Cardiac fibroblast (primary cell): ENCODE results near the gene PHIP.

Experiments used
- DNase-seq, 2 donors: peaks; one replicate each; pipeline versions ENCODE4 v3.0.0 to v3.0.0-alpha.2; 2010; ENCODE audit warnings: low read depth in 2 of 2
- H3K4me3 ChIP-seq, 2 donors: replicated peaks in 1 of 2; 1 replicate in 1 of 2; 2 replicates in 1 of 2; pipeline ENCODE4 v1.5.1; 2011; ENCODE audit warnings: low read depth in 2 of 2, low read length in 2 of 2, mild to moderate bottlenecking in 2 of 2, moderate library complexity in 1 of 2
- CTCF ChIP-seq: IDR thresholded peaks from one replicate; pipeline ENCODE4 v1.5.1; 2011; ENCODE audit warnings: low read depth, mild to moderate bottlenecking, low read length, inconsistent platforms

PHIP gene

GRCh38 chr6:78953798-78954197, 124.3 kb downstream of the PHIP start:
- DNase-seq = no peak
- H3K4me3 ChIP-seq = no peak overlapping the region
- no peak for TF ChIP-seq CTCF

- TF ChIP-seq CTCF = no peak
- DNase-seq = no peak
- no peak overlapping the region for H3K4me3 ChIP-seq
These were observed 125.7 kb downstream of the PHIP start for GRCh38 chr6:78952362-78952761.

GRCh38 chr6:78948785-78949184, 129.3 kb downstream of the PHIP start:
- TF ChIP-seq CTCF = no peak
- DNase-seq = no peak

GRCh38 chr6:78947962-78948361, 130.1 kb downstream of the PHIP start:
- no peak for TF ChIP-seq CTCF
- peak; percentile 26 to 67 for DNase-seq
- H3K4me3 ChIP-seq = no peak overlapping the region

More at GRCh38 chr6:78948785-78949184, 129.3 kb downstream of the PHIP start:
- no peak overlapping the region for H3K4me3 ChIP-seq

GRCh38 chr6:78947529-78947928, 130.5 kb downstream of the PHIP start:
- no peak for TF ChIP-seq CTCF
- peak in 1 of 2 donors; percentile 37 for DNase-seq
- no peak overlapping the region for H3K4me3 ChIP-seq

- H3K4me3 ChIP-seq = no peak overlapping the region
- no peak for TF ChIP-seq CTCF
- DNase-seq = peak; percentile 33 to 47
These were observed 135.6 kb downstream of the PHIP start for GRCh38 chr6:78942446-78942845.

- no peak overlapping the region for H3K4me3 ChIP-seq
- no peak for DNase-seq
- TF ChIP-seq CTCF = no peak
These were observed 141.5 kb downstream of the PHIP start for GRCh38 chr6:78936515-78936914.
